Right lobe of liver (tissue), 6 donors: ENCODE data around the gene DNAJC11. TPM values are rescaled to one million over a fixed set of nuclear protein-coding genes. Genes with fewer than 3 reads are reported as not detected.
A peak's percentile ranks its signal among the peaks of the same experiment; 100 is the strongest.
"Not testable (repeated sequence)": the region's sequence is repeated elsewhere in the genome, so short reads cannot be mapped to it uniquely, and the experiment has no call there.

ENCODE experiments used
- ATAC-seq, 4 donors: fragments of 200-7000 bp; cut with Tn5 transposase; one replicate each; pipeline ENCODE4 v1.9.1; 2020; ENCODE audit warnings: mild to moderate bottlenecking in 4 of 4, moderate library complexity in 4 of 4
- DNase-seq, 3 donors: peaks; one replicate each; pipeline ENCODE4 v3.0.0-alpha.2; 2020
- H3K27ac ChIP-seq, 3 donors: fragments of 200-600 bp; one replicate each; pipeline ENCODE4 v1.8.0; 2022
- H3K27me3 ChIP-seq, 2 donors: fragments of 200-600 bp; one replicate each; pipeline ENCODE4 v1.8.0; 2022
- H3K36me3 ChIP-seq, 4 donors: fragments of 200-600 bp; sonication (generic) in 1 of 4; one replicate each; pipeline versions ENCODE4 v1.5.1 to v1.8.0; 2017 to 2022; ENCODE audit warnings: control low read depth in 1 of 4
- H3K4me1 ChIP-seq, 4 donors: fragments of 200-600 bp; sonication (generic) in 1 of 4; one replicate each; pipeline versions ENCODE4 v1.5.1 to v1.8.0; 2017 to 2022; ENCODE audit warnings: control low read depth in 1 of 4
- H3K4me3 ChIP-seq, 3 donors: fragments of 200-600 bp; one replicate each; pipeline ENCODE4 v1.8.0; 2022
- H3K9me3 ChIP-seq, 4 donors: fragments of 200-600 bp; sonication (generic) in 1 of 4; one replicate each; pipeline versions ENCODE4 v1.5.1 to v1.8.0; 2017 to 2022; ENCODE audit warnings: control low read depth in 1 of 4
- CTCF ChIP-seq, 4 donors: fragments of 200-600 bp in 3 of 4; fragments of 450-650 bp in 1 of 4; IDR thresholded peaks; one replicate each; pipeline versions ENCODE4 v1.5.1 to v1.8.0; 2016 to 2022; ENCODE audit warnings: antibody characterized with exemption in 4 of 4, mild to moderate bottlenecking in 2 of 4
- POLR2A ChIP-seq: fragments of 450-650 bp; IDR thresholded peaks from one replicate; pipeline ENCODE4 v1.6.1; 2017; ENCODE audit warnings: antibody characterized with exemption, mild to moderate bottlenecking
- WGBS: methylation state at CpG from one replicate; pipeline ENCODE4 v1.1.6; 2018; ENCODE audit warnings: low coverage, low lambda C conversion rate; ENCODE audit not compliant: insufficient coverage; ENCODE audit errors: missing lambda C conversion rate; 5-methylcytosine and 5-hydroxymethylcytosine counted together
- intact Hi-C, 2 donors: fragments of 100-400 bp; cut with DNase I; formaldehyde crosslinking; loops; one replicate each; pipeline versions ENCODE4 v1.11.2 to v1.14.1; 2022
- total RNA-seq, 6 experiments: library from RNA; depleted of rRNA in 2 of 6; stranded (reverse); fragments of >200 nt in 2 of 6; fragmentation: NEBNext Ultra II Directional in 3 of 6; extraction: Animal tissue kit (Norgen Biotek cat#: 25700) in 3 of 6; gene quantifications; one replicate each; pipeline versions ENCODE4 v1.1.0 to v1.2.4, GENCODE V29; 2016 to 2023
- donor health status: DM: no; HTN: yes; CAD: no.
- donor health status: DM: no; HTN: no; CAD: no.
- donor health status: DM: no; HTN: no; CAD: no.
- donor health status: DM: no; HTN: yes; CAD: no.
- donor health status: DM: no; HTN: yes; CAD: no.

The DNAJC11 gene
- total RNA-seq, 6 experiments from 2014 or later, result 24.9 to 36.0 (median 28.6) TPM

GRCh38 chr1:6601923-6602668, 99.5 kb downstream of the DNAJC11 start:
- 0% methylated on average over 3 of the region's 103 CpGs for WGBS
- peak; percentile 73 to 81 (median 76) for DNase-seq
- H3K4me1 ChIP-seq, result peaks cover 0 to 65% (median 22%) of the 10 kb centered on the region in 4 donors
- intact Hi-C loops, result no loop called here
- H3K27ac ChIP-seq, result peak overlapping the region; percentile 96 to 98 (median 98)
- no peaks in the 10 kb centered on the region for H3K9me3 ChIP-seq
- H3K27me3 ChIP-seq, result no peaks in the 10 kb centered on the region
- H3K4me3 ChIP-seq, result peak overlapping the region; percentile 86 to 98 (median 92)
- H3K36me3 ChIP-seq, result peaks cover 0 to 24% (median 8%) of the 10 kb centered on the region in 4 donors
- peak; percentile 0 to 21 (median 11) for ATAC-seq
- TF ChIP-seq POLR2A (no peak), CTCF (IDR thresholded peaks at IDR 0.05) (peak in 1 of 4 donors; percentile 4)

DNA sequence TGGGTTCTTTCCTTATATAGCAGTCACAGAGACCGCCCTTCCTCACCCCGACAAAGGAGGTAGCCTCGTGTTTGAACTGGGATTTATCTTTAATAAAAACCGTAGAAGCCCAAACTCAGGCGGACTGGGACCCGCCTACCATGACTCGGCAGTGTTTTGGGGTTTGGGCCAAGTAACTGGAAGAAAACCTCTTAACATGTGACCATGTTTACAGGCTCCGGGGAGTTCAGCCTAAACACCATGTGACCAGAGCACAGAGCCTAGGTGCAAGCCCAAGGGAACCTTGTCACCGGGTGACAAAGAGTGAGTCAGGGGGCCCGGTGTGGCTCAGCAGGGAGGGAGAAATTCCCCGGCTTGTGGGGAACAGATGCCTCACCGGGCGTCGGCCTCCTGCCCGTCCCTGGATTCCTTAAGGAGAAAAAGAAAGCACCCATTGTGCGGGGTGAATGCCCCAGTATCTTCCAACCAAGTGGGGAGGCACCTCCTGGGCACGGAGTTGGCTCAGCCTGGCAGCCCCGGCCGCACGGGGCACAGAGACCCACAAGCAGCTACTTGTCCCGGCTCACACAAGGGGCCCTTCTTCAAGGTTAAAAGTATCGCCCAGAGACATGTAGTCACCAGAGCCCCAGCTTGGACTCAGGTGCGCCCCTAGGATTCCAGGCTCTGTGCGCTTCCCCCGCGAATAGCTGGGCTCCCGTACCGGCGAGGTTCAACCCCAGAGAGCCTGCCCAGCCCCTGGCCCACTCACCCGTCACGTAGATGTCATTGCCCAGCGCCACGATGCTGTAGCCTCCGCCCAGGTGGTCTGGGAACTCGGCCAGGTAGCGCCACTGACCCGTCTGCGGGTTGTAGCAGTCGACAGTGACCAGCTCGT, 100.3 kb downstream of the DNAJC11 start:
- DNase-seq, result peak; percentile 83 to 92 (median 89)

GRCh38 chr1:6600410-6601048, 101.1 kb downstream of the DNAJC11 start:
- H3K9me3 ChIP-seq, result no peaks in the 10 kb centered on the region
- intact Hi-C loops, result no loop called here
- H3K36me3 ChIP-seq, result peaks cover 0 to 39% (median 21%) of the 10 kb centered on the region in 4 donors
- DNase-seq, result peak in 1 of 3 donors; percentile 57
- peak overlapping the region; percentile 96 to 98 (median 98) for H3K27ac ChIP-seq
- H3K27me3 ChIP-seq, result no peaks in the 10 kb centered on the region
- no peak for ATAC-seq
- 6% methylated on average over 6 of the region's 10 CpGs for WGBS
- no peak for TF ChIP-seq CTCF (IDR thresholded peaks at IDR 0.05)
- H3K4me1 ChIP-seq, result peaks cover 0 to 64% (median 22%) of the 10 kb centered on the region in 4 donors
- peak overlapping the region; percentile 86 to 98 (median 92) for H3K4me3 ChIP-seq

More for the DNA sequence above, 100.3 kb downstream of the DNAJC11 start:
- Histone ChIP-seq H3K9me3 (no peaks in the 10 kb centered on the region), H3K4me3 (peak overlapping the region; percentile 86 to 98 (median 92)), H3K36me3 (peaks cover 0 to 32% (median 13%) of the 10 kb centered on the region in 4 donors), H3K27me3 (no peaks in the 10 kb centered on the region), H3K27ac (peak overlapping the region; percentile 96 to 98 (median 98)), H3K4me1 (peaks cover 0 to 70% (median 22%) of the 10 kb centered on the region in 4 donors)
- peak; percentile 54 to 71 (median 64) for ATAC-seq
- TF ChIP-seq CTCF (IDR thresholded peaks at IDR 0.05) (no peak), POLR2A (peak; percentile 65)
- intact Hi-C loops, result no loop called here
- WGBS, result 0% methylated on average over 8 of the region's 40 CpGs

DNA sequence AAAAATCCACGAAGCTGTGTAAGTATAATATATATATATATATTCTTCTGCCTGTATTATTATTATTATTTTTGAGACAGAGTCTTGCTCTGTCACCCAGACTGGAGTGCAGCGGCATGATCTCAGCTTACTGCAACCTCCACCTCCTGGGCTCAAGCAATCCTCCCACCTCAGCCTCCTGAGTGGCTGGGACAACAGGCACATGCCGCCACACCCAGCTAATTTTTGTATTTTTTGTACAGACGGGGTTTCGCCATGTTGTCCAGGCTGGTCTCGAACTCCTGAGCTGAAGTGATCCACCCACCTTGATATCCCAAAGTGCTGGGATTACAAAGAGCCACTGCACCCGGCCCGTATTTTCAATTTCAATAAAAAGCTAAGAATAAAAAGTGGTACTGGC, 101.6 kb downstream of the DNAJC11 start:
- Histone ChIP-seq H3K4me1 (peaks cover 0 to 59% (median 19%) of the 10 kb centered on the region in 4 donors), H3K4me3 (peak overlapping the region; percentile 86 to 98 (median 92)), H3K27ac (peak overlapping the region; percentile 96 to 98 (median 98)), H3K36me3 (peaks cover 0 to 45% (median 26%) of the 10 kb centered on the region in 4 donors)
- intact Hi-C loops, H3K9me3 ChIP-seq, DNase-seq, H3K27me3 ChIP-seq, ATAC-seq: not testable (repeated sequence)
- WGBS, result 27% methylated on average over 7 of the region's 8 CpGs
